HepG2 (cell line): ENCODE data around the gene TMEM250. TPM values are rescaled to one million over a fixed set of nuclear protein-coding genes. Genes with fewer than 3 reads are reported as not detected.

Source experiments
- AHDC1 ChIP-seq: sonication (generic); formaldehyde crosslinking; IDR thresholded peaks from 2 replicates; pipeline ENCODE4 v1.5.1; 2020; ENCODE audit warnings: mild to moderate bottlenecking, missing genetic modification reagents, borderline replicate concordance
- CHD2 ChIP-seq: IDR thresholded peaks from 2 replicates; pipeline ENCODE4 v1.6.1; 2011; ENCODE audit warnings: low read depth, low read length, improper control_type of control experiment
- ISX ChIP-seq: sonication (generic); formaldehyde crosslinking; conservative IDR thresholded peaks from 2 replicates; pipeline ENCODE4 v1.5.0; 2020; ENCODE audit warnings: missing genetic modification reagents
- MNT ChIP-seq: fragments of 450-650 bp; IDR thresholded peaks from 2 replicates; pipeline ENCODE4 v1.6.1; 2016
- NFE2L1 ChIP-seq: sonication (generic); formaldehyde crosslinking; IDR thresholded peaks from 2 replicates; pipeline ENCODE4 v1.4.0; 2020; ENCODE audit warnings: missing genetic modification reagents, mild to moderate bottlenecking, borderline replicate concordance
- NFKB2 ChIP-seq: sonication (generic); formaldehyde crosslinking; IDR thresholded peaks from 2 replicates; pipeline ENCODE4 v1.4.0; 2020; ENCODE audit warnings: missing genetic modification reagents, borderline replicate concordance
- SKIL ChIP-seq: sonication (generic); formaldehyde crosslinking; IDR thresholded peaks from 2 replicates; pipeline ENCODE4 v1.8.0; 2022; ENCODE audit warnings: missing genetic modification reagents, mild to moderate bottlenecking, moderate library complexity, borderline replicate concordance
- SMC3 ChIP-seq: IDR thresholded peaks from 2 replicates; pipeline ENCODE4 v1.6.1; 2011; ENCODE audit warnings: low read length, improper control_type of control experiment
- SRY ChIP-seq: sonication (generic); formaldehyde crosslinking; IDR thresholded peaks from 2 replicates; pipeline ENCODE4 v1.8.0; 2022; ENCODE audit warnings: mild to moderate bottlenecking, missing genetic modification reagents
- USF2 ChIP-seq, 2 experiments: sonication (generic) in 1 of 2; formaldehyde crosslinking in 1 of 2; IDR thresholded peaks; 2 replicates each; pipeline versions ENCODE4 v1.5.1 to v1.6.1; 2011 to 2020; ENCODE audit warnings: borderline replicate concordance in 1 of 2, low read depth in 1 of 2, low read length in 1 of 2, mild to moderate bottlenecking in 1 of 2, missing genetic modification reagents in 1 of 2, moderate library complexity in 1 of 2
- YY1 ChIP-seq: IDR thresholded peaks from 2 replicates; pipeline ENCODE4 v1.6.1; 2011; ENCODE audit warnings: low read length, low read depth, moderate library complexity, mild to moderate bottlenecking; ENCODE audit not compliant: insufficient read depth, insufficient replicate concordance
- ZNF121 ChIP-seq: sonication (generic); formaldehyde crosslinking; IDR thresholded peaks from 2 replicates; pipeline ENCODE4 v1.5.0; 2020; ENCODE audit warnings: mild to moderate bottlenecking, missing genetic modification reagents
- ZNF333 ChIP-seq: sonication (generic); formaldehyde crosslinking; IDR thresholded peaks from 2 replicates; pipeline ENCODE4 v1.4.0; 2020; ENCODE audit warnings: mild to moderate bottlenecking, missing genetic modification reagents, borderline replicate concordance
- ZNF432 ChIP-seq: sonication (generic); formaldehyde crosslinking; IDR thresholded peaks from 2 replicates; pipeline ENCODE4 v1.5.0; 2020; ENCODE audit warnings: missing genetic modification reagents, mild to moderate bottlenecking, borderline replicate concordance
- ZNF777 ChIP-seq: sonication (generic); formaldehyde crosslinking; IDR thresholded peaks from 2 replicates; pipeline ENCODE4 v1.4.0; 2020; ENCODE audit warnings: missing genetic modification reagents
- ZSCAN25 ChIP-seq: sonication (generic); formaldehyde crosslinking; IDR thresholded peaks from 2 replicates; pipeline ENCODE4 v1.8.0; 2022; ENCODE audit warnings: mild to moderate bottlenecking, missing genetic modification reagents
- polyA plus RNA-seq, 8 experiments: library from polyadenylated mRNA; depleted of rRNA in 3 of 8; stranded (reverse) in 7 of 8; unstranded in 1 of 8; fragments of >200 nt; fragmentation: Illumina TruSeq in 4 of 8; extraction: Trizol in 4 of 8; gene quantifications; 2 replicates each; pipeline versions ENCODE4 v1.2.1 to v1.2.3, GENCODE V29; 2011 to 2016; ENCODE audit warnings: low read depth in 4 of 8, missing spikeins in 1 of 8, mixed read lengths in 1 of 8; ENCODE audit not compliant: insufficient read depth in 1 of 8
- total RNA-seq, 5 experiments: library from RNA; depleted of rRNA; stranded (reverse); fragments of >200 nt; fragmentation: Illumina TruSeq; extraction: Trizol; gene quantifications; 2 replicates each; pipeline ENCODE4 v1.2.3, GENCODE V29; 2016; ENCODE audit warnings: low read depth in 1 of 5

The TMEM250 gene
- total and polyA plus RNA-seq, 2 of the 13 experiments (the other 11 are each of a cell fraction or from before 2014, with no cell fraction given), result 5.5 to 13.9 TPM

GRCh38 chr9:136093995-136094881 lies 24.4 kb downstream of the TMEM250 start (continued):
- TF ChIP-seq AHDC1 (CRISPR knock-in tag) (no peak), SKIL (CRISPR knock-in tag) (no peak), NFE2L1 (no peak), ISX (no peak), YY1 (no peak), SRY (CRISPR knock-in tag) (peak; percentile 43; the same call in 1 of the 2 replicates), SMC3 (no peak), ZNF121 (CRISPR knock-in tag) (no peak), ZNF432 (CRISPR knock-in tag) (no peak), MNT (no peak), ZNF777 (CRISPR knock-in tag) (peak; percentile 70), CHD2 (no peak), USF2 (IDR thresholded peaks at IDR 0.05; ENCODE audit: low read depth, low read length) (peak; percentile 80), USF2 (CRISPR knock-in tag; IDR thresholded peaks at IDR 0.05; ENCODE audit: borderline replicate concordance) (peak; percentile 79; the same call in 1 of the 2 replicates), ZSCAN25 (CRISPR knock-in tag) (0 out of 2 replicates have a peak, but pooled peaks have one; percentile 46), NFKB2 (CRISPR knock-in tag) (peak; percentile 59; the same call in 1 of the 2 replicates), ZNF333 (no peak)
